Smooth muscle cell (in vitro differentiated cells): Measurements from ENCODE around the gene AXIN2. TPM values are rescaled to one million over a fixed set of nuclear protein-coding genes. Genes with fewer than 3 reads are reported as not detected.

Experiments used
- DNase-seq: peaks from one replicate; lab custom pipeline; 2025; ENCODE audit not compliant: unreplicated experiment; lab: John Stamatoyannopoulos, UW
- H2AFZ ChIP-seq: fragments of 200-600 bp; sonication (generic); 2 replicates; pipeline ENCODE4 v1.6.0; 2016; ENCODE audit warnings: antibody characterized with exemption, low read depth, mild to moderate bottlenecking
- H3F3A ChIP-seq: fragments of 200-600 bp; sonication (generic); 2 replicates; pipeline ENCODE4 v1.6.0; 2017; ENCODE audit warnings: antibody characterized with exemption, low read depth
- H3K27ac ChIP-seq: fragments of 200-600 bp; sonication (generic); 2 replicates; pipeline ENCODE4 v1.5.1; 2016; ENCODE audit warnings: low read depth, mild to moderate bottlenecking
- H3K27me3 ChIP-seq: fragments of 200-600 bp; sonication (generic); 2 replicates; pipeline ENCODE4 v1.6.1; 2016; ENCODE audit warnings: low read depth, mild to moderate bottlenecking
- H3K36me3 ChIP-seq: fragments of 200-600 bp; sonication (generic); 2 replicates; pipeline ENCODE4 v1.5.1; 2016; ENCODE audit warnings: low read depth
- H3K4me1 ChIP-seq: fragments of 200-600 bp; sonication (generic); 2 replicates; pipeline ENCODE4 v1.5.1; 2016; ENCODE audit warnings: low read depth
- H3K4me2 ChIP-seq: fragments of 200-600 bp; sonication (generic); 2 replicates; pipeline ENCODE4 v1.6.0; 2016; ENCODE audit warnings: mild to moderate bottlenecking
- H3K4me3 ChIP-seq: fragments of 200-600 bp; sonication (generic); 2 replicates; pipeline ENCODE4 v1.5.1; 2016; ENCODE audit warnings: mild to moderate bottlenecking
- H3K79me2 ChIP-seq: fragments of 200-600 bp; sonication (generic); 2 replicates; pipeline ENCODE4 v1.6.0; 2016; ENCODE audit warnings: low read depth, mild to moderate bottlenecking
- H3K9ac ChIP-seq: fragments of 200-600 bp; sonication (generic); 2 replicates; pipeline ENCODE4 v1.6.0; 2016; ENCODE audit warnings: low read depth
- H3K9me3 ChIP-seq: fragments of 200-600 bp; sonication (generic); replicated peaks from 2 replicates; pipeline ENCODE4 v1.5.1; 2016; ENCODE audit warnings: low read depth
- H4K20me1 ChIP-seq: fragments of 200-600 bp; sonication (generic); 2 replicates; pipeline ENCODE4 v1.6.0; 2016; ENCODE audit warnings: low read depth
- WGBS: methylation state at CpG from one replicate; pipeline ENCODE4 v1.1.7; 2016; ENCODE audit warnings: low lambda C conversion rate; 5-methylcytosine and 5-hydroxymethylcytosine counted together
- polyA plus RNA-seq: library from polyadenylated mRNA; unstranded; fragments of >200 nt; fragmentation: Nextera tagmentation; extraction: Ambion mirVana; gene quantifications from 2 replicates; pipeline ENCODE4 v1.2.1, GENCODE V29; 2016
- total RNA-seq: library from RNA; depleted of rRNA; stranded (reverse); fragments of >200 nt; gene quantifications from 2 replicates; pipeline ENCODE4 v1.2.3, GENCODE V29; 2014
- TF ChIP-seq, protein P1 (sequence below): fragments of 200-600 bp; sonication (generic); IDR thresholded peaks from 2 replicates; pipeline ENCODE4 v1.5.1; 2017; ENCODE audit warnings: borderline replicate concordance, mild to moderate bottlenecking, antibody characterized with exemption; ENCODE audit not compliant: insufficient read depth, poor library complexity, severe bottlenecking

The AXIN2 gene
- total and polyA plus RNA-seq, 2 experiments from 2014 or later = 13.8 to 14.2 TPM

DNA sequence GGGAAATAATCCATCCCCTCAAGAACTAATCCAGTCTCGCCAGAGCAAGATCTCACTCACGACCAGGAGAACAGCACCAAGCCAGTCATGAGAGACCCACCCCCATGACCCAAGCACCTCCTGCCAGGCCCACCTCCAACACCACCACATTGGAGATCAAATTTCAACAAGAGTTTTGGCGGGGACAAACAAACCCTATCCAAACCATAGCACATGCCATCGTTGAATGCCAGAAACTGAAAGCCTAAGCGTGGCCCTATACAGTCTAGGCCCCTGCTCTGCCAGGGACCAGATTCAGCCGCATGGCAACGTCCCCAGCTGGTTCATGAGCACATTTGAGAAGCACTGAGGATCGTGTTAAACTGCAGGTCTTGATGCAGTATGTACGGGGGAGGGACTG is 57.3 kb downstream of the AXIN2 start:
- TF ChIP-seq, protein P1, sequence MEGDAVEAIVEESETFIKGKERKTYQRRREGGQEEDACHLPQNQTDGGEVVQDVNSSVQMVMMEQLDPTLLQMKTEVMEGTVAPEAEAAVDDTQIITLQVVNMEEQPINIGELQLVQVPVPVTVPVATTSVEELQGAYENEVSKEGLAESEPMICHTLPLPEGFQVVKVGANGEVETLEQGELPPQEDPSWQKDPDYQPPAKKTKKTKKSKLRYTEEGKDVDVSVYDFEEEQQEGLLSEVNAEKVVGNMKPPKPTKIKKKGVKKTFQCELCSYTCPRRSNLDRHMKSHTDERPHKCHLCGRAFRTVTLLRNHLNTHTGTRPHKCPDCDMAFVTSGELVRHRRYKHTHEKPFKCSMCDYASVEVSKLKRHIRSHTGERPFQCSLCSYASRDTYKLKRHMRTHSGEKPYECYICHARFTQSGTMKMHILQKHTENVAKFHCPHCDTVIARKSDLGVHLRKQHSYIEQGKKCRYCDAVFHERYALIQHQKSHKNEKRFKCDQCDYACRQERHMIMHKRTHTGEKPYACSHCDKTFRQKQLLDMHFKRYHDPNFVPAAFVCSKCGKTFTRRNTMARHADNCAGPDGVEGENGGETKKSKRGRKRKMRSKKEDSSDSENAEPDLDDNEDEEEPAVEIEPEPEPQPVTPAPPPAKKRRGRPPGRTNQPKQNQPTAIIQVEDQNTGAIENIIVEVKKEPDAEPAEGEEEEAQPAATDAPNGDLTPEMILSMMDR = no peak
- Histone ChIP-seq H3F3A (no peaks in the 10 kb centered on the region), H2AFZ (no peak overlapping the region), H4K20me1 (no peaks in the 10 kb centered on the region), H3K4me2 (no peak overlapping the region), H3K9me3 (no peaks in the 10 kb centered on the region), H3K27me3 (no peaks in the 10 kb centered on the region), H3K9ac (no peak overlapping the region), H3K79me2 (no peaks in the 10 kb centered on the region), H3K27ac (no peak overlapping the region), H3K4me3 (no peak overlapping the region), H3K4me1 (no peaks in the 10 kb centered on the region), H3K36me3 (no peaks in the 10 kb centered on the region)
- 94% methylated on average over 9 of the region's 9 CpGs for WGBS
- DNase-seq = no peak

DNA sequence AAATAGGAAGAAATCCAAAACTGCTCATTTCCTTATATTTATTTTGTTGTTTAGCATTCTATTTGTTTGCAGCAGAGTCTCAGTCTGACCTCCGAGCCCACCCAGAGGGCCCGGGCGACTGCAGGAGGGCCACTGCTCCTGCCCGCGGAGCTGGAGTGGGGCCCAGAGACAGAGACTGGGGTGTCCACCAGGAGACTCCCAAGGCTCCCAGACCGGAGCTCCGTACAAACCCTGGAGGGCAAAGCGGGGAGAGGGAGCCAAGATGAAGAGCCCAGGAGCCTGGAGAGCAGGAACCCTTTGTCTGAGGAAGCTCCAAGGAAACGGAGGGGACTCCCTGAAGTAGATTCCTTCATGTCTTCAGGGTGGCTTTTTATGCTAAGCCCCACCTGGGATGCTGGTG is 57.9 kb downstream of the AXIN2 start:
- Histone ChIP-seq H3F3A (no peaks in the 10 kb centered on the region), H3K79me2 (no peaks in the 10 kb centered on the region), H4K20me1 (no peaks in the 10 kb centered on the region), H3K4me1 (no peaks in the 10 kb centered on the region), H3K36me3 (no peaks in the 10 kb centered on the region), H3K27me3 (no peaks in the 10 kb centered on the region), H3K9ac (no peak overlapping the region), H3K4me3 (no peak overlapping the region), H3K27ac (no peak overlapping the region), H3K9me3 (no peaks in the 10 kb centered on the region), H2AFZ (no peak overlapping the region), H3K4me2 (no peak overlapping the region)
- TF ChIP-seq, protein P1 = no peak
- 93% methylated on average over 9 of the region's 9 CpGs for WGBS
- DNase-seq = no peak

DNA sequence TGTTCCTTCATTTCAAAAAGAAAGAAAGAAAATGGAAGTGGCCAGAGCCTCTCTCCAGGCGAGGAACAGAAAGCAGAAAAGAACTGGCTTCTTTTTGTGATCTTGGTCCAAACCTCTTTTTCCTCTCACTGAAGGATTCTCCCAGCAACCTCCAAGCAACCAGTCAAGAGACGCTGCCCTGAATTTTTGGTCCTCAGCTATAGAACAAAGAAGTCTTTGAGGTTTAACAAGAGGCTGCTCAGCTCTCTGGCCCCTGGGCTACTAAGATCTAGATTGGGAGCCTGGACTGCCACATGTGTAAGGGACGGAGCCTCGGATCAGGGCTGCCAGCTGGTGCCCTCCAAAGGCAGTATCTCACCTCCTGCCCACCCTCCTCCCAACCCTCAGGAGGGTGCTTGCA is 62.6 kb downstream of the AXIN2 start:
- Histone ChIP-seq H3K4me2 (no peak overlapping the region), H3K27ac (no peak overlapping the region), H3K36me3 (no peaks in the 10 kb centered on the region), H3K27me3 (peaks cover 3% of the 10 kb centered on the region), H4K20me1 (no peaks in the 10 kb centered on the region), H3K4me3 (no peak overlapping the region), H3K9ac (no peak overlapping the region), H3K79me2 (no peaks in the 10 kb centered on the region), H3K4me1 (peaks cover 6% of the 10 kb centered on the region), H2AFZ (no peak overlapping the region), H3K9me3 (no peaks in the 10 kb centered on the region), H3F3A (no peaks in the 10 kb centered on the region)
- TF ChIP-seq, protein P1 = no peak
- WGBS = 83% methylated on average over 4 of the region's 4 CpGs
- no peak for DNase-seq

DNA sequence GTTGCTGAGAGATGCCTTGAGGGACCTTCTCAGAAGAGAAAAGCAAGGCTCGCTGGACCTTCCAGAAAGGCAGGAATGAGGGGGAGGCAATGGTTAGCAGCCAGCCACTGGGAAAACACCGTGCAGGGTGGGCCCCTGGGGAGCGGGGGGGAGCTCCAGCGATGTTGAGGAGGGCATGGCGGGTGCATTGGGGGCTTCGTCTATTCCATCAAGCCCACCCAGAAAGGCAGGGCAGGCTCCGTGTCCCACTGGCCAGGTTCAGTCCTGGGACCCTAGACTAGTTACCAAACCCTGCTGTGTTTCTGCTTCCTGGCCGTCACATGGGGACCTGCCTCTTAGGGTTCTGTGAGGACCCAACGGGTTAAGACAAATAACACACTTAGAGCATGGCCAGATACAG is 64.6 kb downstream of the AXIN2 start:
- Histone ChIP-seq H2AFZ (no peak overlapping the region), H3K27ac (no peak overlapping the region), H3F3A (no peaks in the 10 kb centered on the region), H3K4me3 (no peak overlapping the region), H3K4me2 (no peak overlapping the region), H3K27me3 (peaks cover 3% of the 10 kb centered on the region), H3K9ac (no peak overlapping the region), H4K20me1 (no peaks in the 10 kb centered on the region), H3K79me2 (no peaks in the 10 kb centered on the region), H3K36me3 (no peaks in the 10 kb centered on the region), H3K4me1 (peaks cover 6% of the 10 kb centered on the region), H3K9me3 (no peaks in the 10 kb centered on the region)
- 97% methylated on average over 9 of the region's 9 CpGs for WGBS
- TF ChIP-seq, protein P1 = no peak
- no peak for DNase-seq
